Gastroesophageal sphincter (tissue), 4 donors: Measurements from ENCODE around the gene GZMB. TPM values are rescaled to one million over a fixed set of nuclear protein-coding genes. Genes with fewer than 3 reads are reported as not detected.

ENCODE experiments used
- ATAC-seq: fragments of 150-250 bp; one replicate; pipeline ENCODE4 v1.9.1; 2016; ENCODE audit warnings: mild to moderate bottlenecking, moderate library complexity
- H3K27ac ChIP-seq, 4 donors: fragments of 200-600 bp; sonication (generic) in 3 of 4; 1 replicate in 3 of 4; 2 replicates in 1 of 4; pipeline ENCODE4 v1.5.1; 2016 to 2019
- H3K27me3 ChIP-seq: fragments of 200-600 bp; sonication (generic); one replicate; pipeline ENCODE4 v1.5.1; 2019
- H3K36me3 ChIP-seq, 2 donors: fragments of 200-600 bp; sonication (generic); one replicate each; pipeline ENCODE4 v1.5.1; 2019; ENCODE audit warnings: control low read depth in 1 of 2
- H3K4me1 ChIP-seq, 3 donors: fragments of 200-600 bp; sonication (generic); 1 replicate in 2 of 3; 2 replicates in 1 of 3; pipeline ENCODE4 v1.5.1; 2016 to 2019; ENCODE audit warnings: control low read depth in 2 of 3
- H3K4me3 ChIP-seq, 2 donors: fragments of 200-600 bp; sonication (generic); one replicate each; pipeline ENCODE4 v1.5.1; 2019; ENCODE audit warnings: mild to moderate bottlenecking in 1 of 2, moderate library complexity in 1 of 2
- H3K9me3 ChIP-seq, 3 donors: fragments of 200-600 bp; sonication (generic); one replicate each; pipeline ENCODE4 v1.5.1; 2017 to 2019; ENCODE audit warnings: control low read depth in 2 of 3
- EP300 ChIP-seq: sonication (generic); formaldehyde crosslinking; IDR thresholded peaks from one replicate; pipeline ENCODE4 v1.6.1; 2017; ENCODE audit warnings: antibody characterized with exemption, mild to moderate bottlenecking
- POLR2A ChIP-seq, 2 donors: fragments of 450-650 bp; IDR thresholded peaks; one replicate each; pipeline ENCODE4 v1.6.1; 2017; ENCODE audit warnings: antibody characterized with exemption in 2 of 2, mild to moderate bottlenecking in 2 of 2, moderate library complexity in 1 of 2
- POLR2AphosphoS5 ChIP-seq: sonication (generic); formaldehyde crosslinking; IDR thresholded peaks from one replicate; pipeline ENCODE4 v1.6.1; 2017; ENCODE audit warnings: antibody characterized with exemption
- WGBS, 2 donors: methylation state at CpG; one replicate each; pipeline ENCODE4 v1.1.5; 2018; ENCODE audit warnings: low coverage in 1 of 2; 5-methylcytosine and 5-hydroxymethylcytosine counted together
- total RNA-seq, 4 donors: library from RNA; depleted of rRNA; stranded (reverse); fragments of >200 nt; gene quantifications; one replicate each; pipeline ENCODE4 v1.1.0, GENCODE V29; 2016
- TF ChIP-seq, protein P1 (sequence below), 4 experiments: fragments of 200-600 bp in 2 of 4; fragments of 450-650 bp in 2 of 4; sonication (generic) in 1 of 4; IDR thresholded peaks; one replicate each; pipeline ENCODE4 v1.5.1; 2017 to 2019; ENCODE audit warnings: antibody characterized with exemption in 4 of 4, mild to moderate bottlenecking in 2 of 4, moderate library complexity in 2 of 4

GZMB gene
- total RNA-seq, 4 donors from 2014 or later, result 2.0 to 2.9 TPM; not detected in 2

DNA sequence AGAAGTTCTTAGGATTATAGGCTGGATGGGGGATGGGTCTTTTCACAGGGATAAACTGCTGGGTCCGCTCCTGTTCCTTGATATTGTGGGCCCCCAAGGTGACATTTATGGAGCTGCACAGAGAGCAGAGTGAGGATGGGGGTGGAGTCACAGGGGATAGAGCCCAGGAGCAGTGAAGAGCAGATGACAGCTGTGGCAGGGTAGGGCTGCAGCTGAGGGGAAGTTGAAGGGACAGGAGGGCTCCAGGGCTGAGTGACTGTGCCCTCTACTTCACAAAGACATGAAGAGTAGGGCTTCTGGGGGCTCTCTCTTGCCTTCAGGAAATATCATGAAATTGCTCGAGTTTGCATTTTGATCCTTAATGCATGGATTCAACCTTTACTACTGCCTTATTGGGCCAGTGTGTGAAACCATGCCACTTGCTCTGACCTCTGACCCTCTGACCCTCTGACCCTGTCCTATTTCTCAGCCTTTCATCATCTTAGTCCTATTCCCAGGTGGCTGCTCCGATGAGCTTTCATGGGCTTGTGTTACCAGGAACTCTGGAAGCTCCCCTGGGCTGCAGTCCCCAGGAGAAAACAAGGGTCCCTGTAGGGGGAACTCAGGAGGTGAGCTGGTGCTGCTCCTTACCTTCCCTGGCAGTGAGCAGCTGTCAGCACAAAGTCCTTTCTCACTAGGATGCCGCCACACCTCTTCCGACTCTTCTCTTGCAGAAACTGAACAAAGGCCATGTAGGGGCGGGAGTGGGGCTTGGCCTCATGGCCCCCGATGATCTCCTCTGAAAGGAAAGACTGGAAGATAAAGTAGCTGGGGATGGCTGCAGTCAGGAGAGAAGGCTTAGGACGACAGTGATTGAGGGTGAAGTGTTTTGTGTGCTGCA, 26.1 kb downstream of the GZMB start:
- ATAC-seq, result no peak
- TF ChIP-seq POLR2AphosphoS5, result no peak
- TF ChIP-seq EP300, result no peak
- TF ChIP-seq, protein P1, sequence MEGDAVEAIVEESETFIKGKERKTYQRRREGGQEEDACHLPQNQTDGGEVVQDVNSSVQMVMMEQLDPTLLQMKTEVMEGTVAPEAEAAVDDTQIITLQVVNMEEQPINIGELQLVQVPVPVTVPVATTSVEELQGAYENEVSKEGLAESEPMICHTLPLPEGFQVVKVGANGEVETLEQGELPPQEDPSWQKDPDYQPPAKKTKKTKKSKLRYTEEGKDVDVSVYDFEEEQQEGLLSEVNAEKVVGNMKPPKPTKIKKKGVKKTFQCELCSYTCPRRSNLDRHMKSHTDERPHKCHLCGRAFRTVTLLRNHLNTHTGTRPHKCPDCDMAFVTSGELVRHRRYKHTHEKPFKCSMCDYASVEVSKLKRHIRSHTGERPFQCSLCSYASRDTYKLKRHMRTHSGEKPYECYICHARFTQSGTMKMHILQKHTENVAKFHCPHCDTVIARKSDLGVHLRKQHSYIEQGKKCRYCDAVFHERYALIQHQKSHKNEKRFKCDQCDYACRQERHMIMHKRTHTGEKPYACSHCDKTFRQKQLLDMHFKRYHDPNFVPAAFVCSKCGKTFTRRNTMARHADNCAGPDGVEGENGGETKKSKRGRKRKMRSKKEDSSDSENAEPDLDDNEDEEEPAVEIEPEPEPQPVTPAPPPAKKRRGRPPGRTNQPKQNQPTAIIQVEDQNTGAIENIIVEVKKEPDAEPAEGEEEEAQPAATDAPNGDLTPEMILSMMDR (IDR thresholded peaks at IDR 0.05), result no peak
- TF ChIP-seq POLR2A (IDR thresholded peaks at IDR 0.05), result no peak
- no peak overlapping the region for H3K4me3 ChIP-seq
- H3K27ac ChIP-seq, result no peak overlapping the region
- 50 to 66% methylated on average over 2 to 4 of the region's 8 CpGs for WGBS, 2 donors
- H3K27me3 ChIP-seq, result peaks cover 6% of the 10 kb centered on the region
- peaks cover 0 to 6% (median 0%) of the 10 kb centered on the region in 3 donors for H3K9me3 ChIP-seq
- no peaks in the 10 kb centered on the region for H3K36me3 ChIP-seq
- no peaks in the 10 kb centered on the region for H3K4me1 ChIP-seq

DNA sequence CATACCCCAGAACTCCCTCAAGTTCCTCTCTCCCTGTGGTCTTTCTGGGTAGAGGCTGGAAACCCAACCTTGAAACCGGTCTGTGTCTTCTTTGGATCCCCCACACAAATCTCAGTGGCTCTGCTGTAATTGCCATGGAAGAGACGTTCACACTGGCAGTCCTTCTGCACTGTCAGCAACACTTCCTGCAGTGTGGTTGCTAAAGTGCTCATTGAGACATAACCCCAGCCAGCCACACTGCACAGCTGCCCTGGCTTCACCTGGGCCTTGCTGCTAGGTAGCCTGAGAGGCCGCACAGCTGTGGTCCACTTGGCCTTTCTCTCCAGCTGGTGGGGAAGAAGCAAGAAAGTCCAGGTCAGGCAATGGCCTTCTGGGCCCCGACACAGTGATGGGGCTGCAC, 26.9 kb downstream of the GZMB start:
- no peak overlapping the region for H3K4me3 ChIP-seq
- no peaks in the 10 kb centered on the region for H3K4me1 ChIP-seq
- TF ChIP-seq EP300 (no peak), POLR2A (IDR thresholded peaks at IDR 0.05) (no peak), POLR2AphosphoS5 (no peak)
- TF ChIP-seq, protein P1 (IDR thresholded peaks at IDR 0.05), result no peak
- H3K9me3 ChIP-seq, result peaks cover 0 to 6% (median 0%) of the 10 kb centered on the region in 3 donors
- peaks cover 6% of the 10 kb centered on the region for H3K27me3 ChIP-seq
- no peaks in the 10 kb centered on the region for H3K36me3 ChIP-seq
- no peak for ATAC-seq
- WGBS, 2 donors, result 20 to 73% methylated on average over 1 to 3 of the region's 4 CpGs
- no peak overlapping the region for H3K27ac ChIP-seq

DNA sequence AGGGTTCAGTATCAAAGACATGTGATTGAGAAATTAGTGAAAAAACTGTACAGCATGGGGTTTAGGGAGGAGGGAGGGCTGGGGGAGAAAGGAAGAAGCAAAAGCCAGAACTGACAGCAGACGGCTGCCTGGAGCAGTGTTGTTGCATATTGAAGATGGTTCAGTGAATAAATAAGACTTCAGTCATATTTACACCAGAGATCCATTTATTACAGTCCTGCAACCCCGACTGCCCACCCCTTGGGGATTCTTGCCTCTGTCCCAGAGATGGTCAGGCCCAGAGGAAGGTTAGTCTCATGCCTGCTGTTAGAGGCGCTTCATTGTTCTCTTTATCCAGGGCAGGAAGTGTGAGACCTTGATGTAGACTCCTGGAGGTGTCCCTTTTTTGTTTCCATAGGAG, 27.7 kb downstream of the GZMB start:
- WGBS, 2 donors, result 16 to 36% methylated on average over 2 to 3 of the region's 3 CpGs
- no peak overlapping the region for H3K4me3 ChIP-seq
- peaks cover 0 to 6% (median 0%) of the 10 kb centered on the region in 3 donors for H3K9me3 ChIP-seq
- H3K27ac ChIP-seq, result no peak overlapping the region
- H3K27me3 ChIP-seq, result peaks cover 6% of the 10 kb centered on the region
- no peaks in the 10 kb centered on the region for H3K4me1 ChIP-seq
- TF ChIP-seq, protein P1 (IDR thresholded peaks at IDR 0.05), result no peak
- TF ChIP-seq POLR2AphosphoS5 (no peak), EP300 (no peak), POLR2A (IDR thresholded peaks at IDR 0.05) (no peak)
- H3K36me3 ChIP-seq, result no peaks in the 10 kb centered on the region
- ATAC-seq, result no peak

GRCh38 chr14:24605435-24606190, 28.4 kb downstream of the GZMB start:
- Histone ChIP-seq H3K27ac (no peak overlapping the region), H3K36me3 (no peaks in the 10 kb centered on the region), H3K9me3 (peaks cover 0 to 5% (median 0%) of the 10 kb centered on the region in 3 donors), H3K27me3 (peaks cover 6% of the 10 kb centered on the region), H3K4me1 (no peaks in the 10 kb centered on the region), H3K4me3 (no peak overlapping the region)
- TF ChIP-seq POLR2A (IDR thresholded peaks at IDR 0.05), result no peak
- TF ChIP-seq, protein P1 (IDR thresholded peaks at IDR 0.05), result peak in 3 of 4 experiments; percentile 16 to 54 (median 27)
- WGBS, 2 donors, result 24 to 35% methylated on average over 2 of the region's 3 CpGs
- ATAC-seq, result no peak
